Calu3 (cell line): Measurements from ENCODE around the gene ADGRL3. TPM values are rescaled to one million over a fixed set of nuclear protein-coding genes. Genes with fewer than 3 reads are reported as not detected.

ENCODE experiments used
- BruUV-seq: library from RNA; stranded (reverse); fragments of 400-500 nt; replicated peaks from 2 replicates; lab custom pipeline; 2021; lab: Mats Ljungman, UMichigan
- CTCF ChIA-PET: fragments of 300-600 bp; sonication (Branson Sonifier 250); formaldehyde crosslinking; loops from one replicate; lab custom pipeline; 2022; ENCODE audit warnings: antibody characterized with exemption; lab: Charles Lee
- DNase-seq: peaks from one replicate; pipeline ENCODE4 v3.0.0; 2022
- H3K27ac Mint-ChIP-seq: one replicate; pipeline ENCODE4 v1.8.0; 2022; ENCODE audit warnings: mixed read lengths; ENCODE audit not compliant: unreplicated experiment
- H3K27me3 Mint-ChIP-seq: one replicate; pipeline ENCODE4 v1.8.0; 2022; ENCODE audit warnings: mixed read lengths; ENCODE audit not compliant: unreplicated experiment
- H3K36me3 Mint-ChIP-seq: one replicate; pipeline ENCODE4 v1.8.0; 2022; ENCODE audit warnings: mild to moderate bottlenecking, moderate library complexity, mixed read lengths; ENCODE audit not compliant: insufficient read depth, unreplicated experiment
- H3K4me1 Mint-ChIP-seq: one replicate; pipeline ENCODE4 v1.8.0; 2022; ENCODE audit warnings: mild to moderate bottlenecking, low read depth, mixed read lengths; ENCODE audit not compliant: unreplicated experiment
- H3K4me3 Mint-ChIP-seq: one replicate; pipeline ENCODE4 v1.8.0; 2022; ENCODE audit warnings: mild to moderate bottlenecking, low read depth, moderate library complexity, mixed read lengths; ENCODE audit not compliant: unreplicated experiment
- H3K9me3 Mint-ChIP-seq: one replicate; pipeline ENCODE4 v1.8.0; 2022; ENCODE audit warnings: low read depth, mixed read lengths; ENCODE audit not compliant: unreplicated experiment
- intact Hi-C: fragments of 100-400 bp; cut with micrococcal nuclease; formaldehyde crosslinking; loops from one replicate; pipeline ENCODE4 v1.10.0; 2022; ENCODE audit not compliant: unreplicated experiment
- total RNA-seq: library from RNA; stranded (reverse); gene quantifications from 2 replicates; pipeline ENCODE4 v1.2.3, GENCODE V29; 2022
- TF ChIP-seq, protein P1 (sequence below): fragments of 200-600 bp; IDR thresholded peaks from one replicate; pipeline ENCODE4 v1.8.0; 2022; ENCODE audit warnings: antibody characterized with exemption; ENCODE audit not compliant: unreplicated experiment

The ADGRL3 gene
- total RNA-seq, 1 experiment from 2014 or later = 0.66 TPM

DNA sequence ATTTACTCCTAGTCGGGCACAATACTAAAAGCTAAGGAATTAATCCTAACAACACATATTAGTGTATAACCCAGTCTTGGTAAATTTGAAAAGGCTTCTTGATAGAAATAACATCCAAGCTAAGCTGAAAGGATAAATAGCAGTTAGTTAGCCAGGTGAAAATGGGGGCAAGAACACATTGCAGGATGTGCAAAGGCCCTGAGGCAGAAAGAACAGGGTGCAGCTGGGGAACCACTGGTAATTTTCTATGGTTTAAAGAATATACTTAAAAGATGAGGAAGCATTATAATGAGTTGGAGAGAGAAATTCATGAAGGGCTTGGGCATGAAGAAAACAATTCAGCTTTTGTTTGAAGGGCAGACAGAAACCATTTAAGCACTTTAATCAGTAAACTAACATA lies 689.0 kb downstream of the ADGRL3 start:
- TF ChIP-seq, protein P1, sequence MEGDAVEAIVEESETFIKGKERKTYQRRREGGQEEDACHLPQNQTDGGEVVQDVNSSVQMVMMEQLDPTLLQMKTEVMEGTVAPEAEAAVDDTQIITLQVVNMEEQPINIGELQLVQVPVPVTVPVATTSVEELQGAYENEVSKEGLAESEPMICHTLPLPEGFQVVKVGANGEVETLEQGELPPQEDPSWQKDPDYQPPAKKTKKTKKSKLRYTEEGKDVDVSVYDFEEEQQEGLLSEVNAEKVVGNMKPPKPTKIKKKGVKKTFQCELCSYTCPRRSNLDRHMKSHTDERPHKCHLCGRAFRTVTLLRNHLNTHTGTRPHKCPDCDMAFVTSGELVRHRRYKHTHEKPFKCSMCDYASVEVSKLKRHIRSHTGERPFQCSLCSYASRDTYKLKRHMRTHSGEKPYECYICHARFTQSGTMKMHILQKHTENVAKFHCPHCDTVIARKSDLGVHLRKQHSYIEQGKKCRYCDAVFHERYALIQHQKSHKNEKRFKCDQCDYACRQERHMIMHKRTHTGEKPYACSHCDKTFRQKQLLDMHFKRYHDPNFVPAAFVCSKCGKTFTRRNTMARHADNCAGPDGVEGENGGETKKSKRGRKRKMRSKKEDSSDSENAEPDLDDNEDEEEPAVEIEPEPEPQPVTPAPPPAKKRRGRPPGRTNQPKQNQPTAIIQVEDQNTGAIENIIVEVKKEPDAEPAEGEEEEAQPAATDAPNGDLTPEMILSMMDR = no peak
- Mint-ChIP-seq H3K4me3 (no peak overlapping the region), H3K36me3 (no peaks in the 10 kb centered on the region), H3K27me3 (no peaks in the 10 kb centered on the region), H3K27ac (no peak overlapping the region), H3K9me3 (no peaks in the 10 kb centered on the region), H3K4me1 (no peaks in the 10 kb centered on the region)
- BruUV-seq = no TSS peak
- CTCF ChIA-PET = no interaction called here
- intact Hi-C loops = no loop called here
- DNase-seq = no peak

DNA sequence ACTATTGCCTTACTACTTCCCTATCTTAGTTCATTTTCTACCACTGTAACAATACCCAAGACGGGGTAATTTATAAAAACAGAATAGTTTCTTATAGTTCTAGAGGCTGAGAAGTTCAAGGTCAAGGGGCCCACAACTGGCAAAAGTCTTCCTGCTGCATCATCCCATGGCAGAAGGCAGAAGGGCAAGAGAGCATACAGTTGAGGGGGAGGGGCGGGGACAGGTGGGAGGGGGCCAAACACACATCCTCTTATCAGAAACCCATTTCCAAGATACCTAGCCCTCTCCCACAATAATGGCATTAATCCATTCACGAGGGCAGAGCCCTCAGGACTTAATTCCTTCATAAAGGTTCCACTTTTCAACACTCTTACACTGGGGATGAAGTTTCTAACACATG lies 690.2 kb downstream of the ADGRL3 start:
- no peaks in the 10 kb centered on the region for H3K27me3 Mint-ChIP-seq
- no peak overlapping the region for H3K4me3 Mint-ChIP-seq
- no peaks in the 10 kb centered on the region for H3K4me1 Mint-ChIP-seq
- intact Hi-C loops = no loop called here
- peaks cover 4% of the 10 kb centered on the region for H3K9me3 Mint-ChIP-seq
- TF ChIP-seq, protein P1 = no peak
- no peaks in the 10 kb centered on the region for H3K36me3 Mint-ChIP-seq
- no peak overlapping the region for H3K27ac Mint-ChIP-seq
- BruUV-seq = no TSS peak
- no peak for DNase-seq
- CTCF ChIA-PET = interaction anchor here (0.6 kb wide), 1 partner anchor 454 kb away, joined by 7 read pairs; no protein-coding TSS in a partner anchor

DNA sequence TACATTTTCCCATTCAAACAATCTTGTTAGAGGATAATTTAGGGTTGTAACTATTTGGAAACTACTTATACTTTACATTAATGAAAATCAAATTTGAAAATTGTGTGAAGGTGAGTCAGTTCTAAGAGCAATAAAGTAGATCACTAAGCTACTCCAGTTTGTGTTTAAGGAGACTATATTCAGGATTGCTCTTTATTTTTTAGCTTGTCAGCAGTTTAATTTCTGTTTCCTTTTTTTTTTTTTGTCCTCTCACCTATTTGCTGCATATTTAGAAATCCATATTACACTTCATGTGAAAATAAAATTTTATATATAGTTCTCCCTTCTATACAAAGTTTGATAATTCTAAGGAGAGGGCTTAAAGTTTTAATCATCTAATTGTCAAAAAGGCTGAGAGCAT lies 691.8 kb downstream of the ADGRL3 start:
- no peak for DNase-seq
- TF ChIP-seq, protein P1 = no peak
- no peaks in the 10 kb centered on the region for H3K4me1 Mint-ChIP-seq
- no TSS peak for BruUV-seq
- CTCF ChIA-PET = no interaction called here
- intact Hi-C loops = no loop called here
- H3K27ac Mint-ChIP-seq = no peak overlapping the region
- H3K9me3 Mint-ChIP-seq = peaks cover 4% of the 10 kb centered on the region
- H3K27me3 Mint-ChIP-seq = no peaks in the 10 kb centered on the region
- no peak overlapping the region for H3K4me3 Mint-ChIP-seq
- H3K36me3 Mint-ChIP-seq = no peaks in the 10 kb centered on the region

DNA sequence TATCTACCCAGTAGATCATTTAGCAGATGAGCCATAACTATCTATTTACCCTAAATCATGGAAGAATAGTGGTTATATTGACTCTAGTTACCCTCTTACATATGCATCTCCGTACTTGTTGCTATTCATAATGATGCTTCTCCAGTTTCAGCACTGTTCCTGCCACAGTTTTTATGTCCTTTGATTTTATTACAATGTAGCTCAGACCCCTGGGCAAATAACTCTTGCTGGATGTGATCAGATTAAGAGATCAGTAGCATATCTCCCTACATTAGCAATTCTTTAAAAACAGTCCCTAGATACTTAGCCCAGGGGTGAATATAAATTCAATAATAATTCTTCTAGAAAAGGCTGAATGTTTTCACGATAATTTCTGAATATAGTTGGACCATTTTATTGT lies 696.5 kb downstream of the ADGRL3 start:
- H3K4me1 Mint-ChIP-seq = no peaks in the 10 kb centered on the region
- no TSS peak for BruUV-seq
- H3K27ac Mint-ChIP-seq = no peak overlapping the region

More for the DNA sequence above, 696.5 kb downstream of the ADGRL3 start:
- Mint-ChIP-seq H3K9me3 (peaks cover 10% of the 10 kb centered on the region), H3K4me3 (no peak overlapping the region), H3K36me3 (no peaks in the 10 kb centered on the region), H3K27me3 (no peaks in the 10 kb centered on the region)
- CTCF ChIA-PET = no interaction called here
- DNase-seq = no peak
- TF ChIP-seq, protein P1 = no peak
- intact Hi-C loops = no loop called here
